IMR-90 (cell line): ENCODE results near the gene HRH1.
A peak's percentile ranks its signal among the peaks of the same experiment; 100 is the strongest.

Experiments
- FOS ChIP-seq: fragments of 150-350 bp; IDR thresholded peaks from 2 replicates; pipeline ENCODE4 v1.6.1; 2016; ENCODE audit warnings: low read depth, low read length
- NFE2L2 ChIP-seq: fragments of 150-350 bp; IDR thresholded peaks from 2 replicates; pipeline ENCODE4 v1.6.1; 2016; ENCODE audit warnings: low read depth, mild to moderate bottlenecking, low read length
- SMC3 ChIP-seq: fragments of 150-350 bp; IDR thresholded peaks from 2 replicates; pipeline ENCODE4 v1.6.1; 2016; ENCODE audit warnings: low read depth, mild to moderate bottlenecking, antibody characterized with exemption, low read length, moderate library complexity
- TF ChIP-seq, protein P1 (sequence below): conservative IDR thresholded peaks from 2 replicates; pipeline ENCODE4 v1.5.1; 2012; ENCODE audit warnings: mild to moderate bottlenecking, low read depth, low read length, improper control_type of control experiment
- TF ChIP-seq, protein P2 (sequence below): fragments of 150-350 bp; IDR thresholded peaks from 2 replicates; pipeline ENCODE4 v1.6.1; 2016; ENCODE audit warnings: low read depth, mild to moderate bottlenecking, low read length, moderate library complexity, borderline replicate concordance

DNA sequence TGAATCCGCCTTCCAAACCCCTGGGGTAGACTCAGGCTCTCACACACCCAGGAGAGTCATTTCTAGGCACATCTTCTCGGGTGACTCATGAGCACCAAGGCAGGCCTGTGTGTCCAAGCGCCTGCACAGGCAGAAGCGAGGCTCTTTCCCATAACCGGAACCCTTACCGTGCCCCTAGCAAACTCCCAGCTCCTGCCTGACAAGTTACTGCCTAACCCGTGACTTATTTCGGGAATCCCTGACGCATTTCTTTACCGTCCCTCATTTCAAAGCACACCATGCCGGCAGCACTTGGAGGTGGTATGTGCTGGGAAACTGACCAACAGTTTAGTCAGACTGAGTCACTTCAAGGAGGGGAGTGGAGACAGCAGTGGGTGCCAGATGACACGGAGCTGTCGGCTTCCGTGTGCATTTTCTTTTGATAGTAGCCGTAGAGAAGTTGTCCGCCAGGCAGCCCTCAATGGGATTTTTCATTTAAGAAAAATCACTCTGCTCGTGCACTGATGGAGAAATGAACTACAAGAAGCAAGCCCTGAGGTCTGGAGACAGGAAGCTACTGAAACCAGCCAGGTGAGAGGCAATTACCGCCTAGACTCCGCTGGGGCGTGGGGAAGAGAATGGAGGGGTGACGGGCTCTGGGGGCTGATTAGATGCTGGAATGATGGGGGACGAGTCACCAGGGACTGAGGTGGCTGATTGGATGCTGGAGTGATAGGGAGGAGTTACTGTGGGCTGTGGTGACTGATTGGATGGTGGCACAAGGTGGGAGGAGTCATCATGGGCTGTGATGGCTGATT lies 17.3 kb upstream of the HRH1 start:
- peak; percentile 97 for TF ChIP-seq FOS
- TF ChIP-seq, protein P1, sequence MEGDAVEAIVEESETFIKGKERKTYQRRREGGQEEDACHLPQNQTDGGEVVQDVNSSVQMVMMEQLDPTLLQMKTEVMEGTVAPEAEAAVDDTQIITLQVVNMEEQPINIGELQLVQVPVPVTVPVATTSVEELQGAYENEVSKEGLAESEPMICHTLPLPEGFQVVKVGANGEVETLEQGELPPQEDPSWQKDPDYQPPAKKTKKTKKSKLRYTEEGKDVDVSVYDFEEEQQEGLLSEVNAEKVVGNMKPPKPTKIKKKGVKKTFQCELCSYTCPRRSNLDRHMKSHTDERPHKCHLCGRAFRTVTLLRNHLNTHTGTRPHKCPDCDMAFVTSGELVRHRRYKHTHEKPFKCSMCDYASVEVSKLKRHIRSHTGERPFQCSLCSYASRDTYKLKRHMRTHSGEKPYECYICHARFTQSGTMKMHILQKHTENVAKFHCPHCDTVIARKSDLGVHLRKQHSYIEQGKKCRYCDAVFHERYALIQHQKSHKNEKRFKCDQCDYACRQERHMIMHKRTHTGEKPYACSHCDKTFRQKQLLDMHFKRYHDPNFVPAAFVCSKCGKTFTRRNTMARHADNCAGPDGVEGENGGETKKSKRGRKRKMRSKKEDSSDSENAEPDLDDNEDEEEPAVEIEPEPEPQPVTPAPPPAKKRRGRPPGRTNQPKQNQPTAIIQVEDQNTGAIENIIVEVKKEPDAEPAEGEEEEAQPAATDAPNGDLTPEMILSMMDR, result no peak
- TF ChIP-seq, protein P2, sequence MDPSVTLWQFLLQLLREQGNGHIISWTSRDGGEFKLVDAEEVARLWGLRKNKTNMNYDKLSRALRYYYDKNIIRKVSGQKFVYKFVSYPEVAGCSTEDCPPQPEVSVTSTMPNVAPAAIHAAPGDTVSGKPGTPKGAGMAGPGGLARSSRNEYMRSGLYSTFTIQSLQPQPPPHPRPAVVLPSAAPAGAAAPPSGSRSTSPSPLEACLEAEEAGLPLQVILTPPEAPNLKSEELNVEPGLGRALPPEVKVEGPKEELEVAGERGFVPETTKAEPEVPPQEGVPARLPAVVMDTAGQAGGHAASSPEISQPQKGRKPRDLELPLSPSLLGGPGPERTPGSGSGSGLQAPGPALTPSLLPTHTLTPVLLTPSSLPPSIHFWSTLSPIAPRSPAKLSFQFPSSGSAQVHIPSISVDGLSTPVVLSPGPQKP, result no peak
- peak; percentile 6; the same call in 1 of the 2 replicates for TF ChIP-seq NFE2L2
- TF ChIP-seq SMC3, result peak; percentile 37
